Aorta (tissue), 5 donors: ENCODE results near the gene SOWAHD. TPM values are rescaled to one million over a fixed set of nuclear protein-coding genes. Genes with fewer than 3 reads are reported as not detected.
A peak's percentile ranks its signal among the peaks of the same experiment; 100 is the strongest.

Experiments used
- ATAC-seq: fragments of 200-7000 bp; cut with Tn5 transposase; one replicate; pipeline ENCODE4 v1.9.1; 2022; ENCODE audit warnings: moderate library complexity; ENCODE audit not compliant: low FRiP score
- DNase-seq, 2 donors: peaks; one replicate each; pipeline ENCODE4 v3.0.0-alpha.2; 2020
- H3K27ac ChIP-seq, 2 donors: one replicate each; pipeline ENCODE4 v1.5.1; 2013; ENCODE audit warnings: low read length in 2 of 2, mild to moderate bottlenecking in 2 of 2, moderate library complexity in 2 of 2, control low read depth in 1 of 2, inconsistent platforms in 1 of 2, low read depth in 1 of 2
- H3K27me3 ChIP-seq, 2 donors: one replicate each; pipeline ENCODE4 v1.6.1; 2013; ENCODE audit warnings: control low read depth in 1 of 2, low read length in 1 of 2, mild to moderate bottlenecking in 1 of 2, moderate library complexity in 1 of 2; ENCODE audit not compliant: insufficient read depth in 2 of 2, control insufficient read depth in 1 of 2
- H3K36me3 ChIP-seq, 2 donors: one replicate each; pipeline ENCODE4 v1.6.1; 2013; ENCODE audit warnings: control low read depth in 1 of 2, low read length in 1 of 2, mild to moderate bottlenecking in 1 of 2; ENCODE audit not compliant: insufficient read depth in 2 of 2, control insufficient read depth in 1 of 2
- H3K4me1 ChIP-seq, 2 donors: one replicate each; pipeline ENCODE4 v1.6.1; 2013; ENCODE audit warnings: low read length in 2 of 2, control low read depth in 1 of 2, mild to moderate bottlenecking in 1 of 2, moderate library complexity in 1 of 2; ENCODE audit not compliant: insufficient read depth in 2 of 2, control insufficient read depth in 1 of 2
- H3K4me3 ChIP-seq, 2 donors: one replicate each; pipeline ENCODE4 v1.5.1; 2013; ENCODE audit warnings: low read length in 2 of 2, control low read depth in 1 of 2, mild to moderate bottlenecking in 1 of 2
- H3K9me3 ChIP-seq: one replicate; pipeline ENCODE4 v1.6.1; 2013; ENCODE audit warnings: mild to moderate bottlenecking, low read length; ENCODE audit not compliant: control insufficient read depth
- WGBS, 2 donors: extraction: QIAGEN DNeasy Blood & Tissue Kit; methylation state at CpG; one replicate each; pipeline ENCODE4 v1.1.7; 2013; 5-methylcytosine and 5-hydroxymethylcytosine counted together
- intact Hi-C, 2 donors: fragments of 100-400 bp; cut with DNase I; formaldehyde crosslinking; loops; one replicate each; pipeline versions ENCODE4 v1.14.2 to v1.15.0; 2022
- polyA plus RNA-seq, 2 donors: library from polyadenylated mRNA; stranded (reverse); fragments of 200-250 nt; gene quantifications; one replicate each; pipeline ENCODE4 v1.2.3, GENCODE V29; 2013
- total RNA-seq, 2 donors: library from RNA; stranded (reverse); fragmentation: NEBNext Ultra II Directional; extraction: Animal tissue kit (Norgen Biotek cat#: 25700); gene quantifications; one replicate each; pipeline ENCODE4 v1.2.1, GENCODE V29; 2021
- donor health status: healthy with polysubstance abuse.
- donor health status: Bipolar disorder and iron deficiency.
- donor health status: DM: no; HTN: no; CAD: no.
- donor health status: DM: no; HTN: no; CAD: no.
- donor health status: DM: yes; HTN: yes; CAD: no.

SOWAHD gene
- total and polyA plus RNA-seq, 4 donors: 0.15 to 1.3 (median 0.45) TPM; not detected in 1

DNA sequence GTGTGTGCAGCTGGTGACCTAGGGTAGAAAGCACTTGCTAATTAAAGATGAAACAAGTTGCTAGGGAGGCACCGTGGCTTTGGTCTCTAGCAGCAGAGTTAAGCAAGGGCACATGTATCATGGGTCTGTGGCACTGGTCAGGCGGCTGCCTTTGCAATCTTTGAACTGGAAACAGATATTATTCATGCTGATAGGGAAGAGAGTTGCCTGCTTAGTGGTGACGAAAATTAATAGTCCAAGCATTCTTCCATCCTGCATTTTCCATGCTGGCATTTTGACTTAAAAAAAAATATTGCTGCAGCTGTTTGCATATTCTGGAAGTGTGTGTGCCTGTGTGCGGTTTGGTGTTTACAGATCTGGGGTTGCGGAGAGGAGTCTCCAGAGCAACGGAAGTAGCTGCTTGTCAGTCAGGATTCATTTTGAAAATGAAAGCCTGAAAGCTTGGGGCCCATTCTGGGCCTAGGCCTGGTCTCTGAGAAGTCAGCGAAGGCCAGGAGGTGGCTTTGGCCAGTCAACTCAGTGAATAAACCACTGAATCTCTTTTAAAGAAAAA lies 2.3 kb upstream of the SOWAHD start:
- intact Hi-C loops: no loop called here
- WGBS, 2 donors: 71 to 83% methylated on average over 7 of the region's 7 CpGs
- DNase-seq (no peak), ATAC-seq (no peak)
- no peaks in the 10 kb centered on the region for H3K27me3 ChIP-seq
- H3K9me3 ChIP-seq: no peaks in the 10 kb centered on the region
- no peaks in the 10 kb centered on the region for H3K36me3 ChIP-seq
- H3K4me3 ChIP-seq: no peak overlapping the region
- no peak overlapping the region for H3K27ac ChIP-seq
- no peaks in the 10 kb centered on the region for H3K4me1 ChIP-seq

DNA sequence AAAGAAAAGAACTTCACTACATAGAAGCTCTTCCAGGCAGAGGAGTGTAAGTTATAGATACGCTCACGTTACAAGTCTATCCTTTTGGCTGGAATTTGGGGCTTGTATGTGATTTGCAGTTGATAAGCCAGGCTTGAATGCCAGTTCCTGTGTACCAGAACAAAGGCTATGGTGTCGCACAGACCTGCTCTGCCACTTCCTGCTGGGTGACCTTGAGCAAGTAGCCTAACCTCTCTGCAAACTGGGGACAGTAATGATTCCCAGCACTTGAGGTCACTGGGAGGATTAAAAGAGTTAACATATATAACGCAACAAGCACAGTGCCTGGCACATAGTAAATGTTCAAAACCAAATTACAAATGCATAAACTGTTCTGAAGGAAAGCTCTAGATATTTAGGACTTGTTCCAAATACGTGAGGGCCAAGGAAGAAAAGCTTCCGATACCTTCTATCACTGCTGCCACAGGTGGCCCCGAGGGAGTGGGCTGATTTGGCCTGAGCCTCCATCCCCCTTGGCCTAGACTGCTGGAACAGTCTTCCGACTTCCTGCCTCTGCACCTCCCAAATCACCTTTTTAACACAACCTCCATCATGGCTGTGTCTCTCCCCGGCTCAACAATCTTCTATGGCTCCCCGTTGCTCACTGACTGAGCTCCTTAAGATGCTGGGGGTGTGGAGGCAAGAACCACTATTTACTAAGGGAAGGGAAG lies 1.3 kb upstream of the SOWAHD start:
- intact Hi-C loops: no loop called here
- Histone ChIP-seq H3K36me3 (no peaks in the 10 kb centered on the region), H3K4me3 (no peak overlapping the region), H3K27me3 (no peaks in the 10 kb centered on the region), H3K4me1 (no peaks in the 10 kb centered on the region), H3K9me3 (no peaks in the 10 kb centered on the region), H3K27ac (no peak overlapping the region)
- no peak for ATAC-seq
- no peak for DNase-seq
- 73 to 89% methylated on average over 10 of the region's 10 CpGs for WGBS, 2 donors

DNA sequence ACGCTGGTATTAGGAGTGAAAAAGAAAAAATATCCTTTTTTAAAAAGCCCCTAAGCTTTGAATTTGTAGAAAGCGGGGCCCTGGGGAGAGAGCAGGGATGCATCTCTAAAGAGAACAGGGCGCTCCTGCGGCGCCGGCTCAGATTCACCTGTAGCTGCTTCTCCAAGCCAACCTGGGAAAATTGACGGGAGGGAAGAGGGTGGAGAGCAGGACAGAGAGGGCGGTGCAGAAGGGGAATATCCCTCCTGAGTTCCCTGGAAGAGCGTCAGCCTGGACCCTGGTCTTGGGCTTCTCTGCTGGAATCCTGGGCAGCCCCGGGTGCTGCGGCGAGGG lies 776 bp upstream of the SOWAHD start:
- Histone ChIP-seq H3K27ac (no peak overlapping the region), H3K4me3 (no peak overlapping the region), H3K27me3 (no peaks in the 10 kb centered on the region), H3K4me1 (no peaks in the 10 kb centered on the region), H3K36me3 (no peaks in the 10 kb centered on the region), H3K9me3 (no peaks in the 10 kb centered on the region)
- DNase-seq (no peak), ATAC-seq (no peak)
- WGBS, 2 donors: 68 to 75% methylated on average over 12 of the region's 12 CpGs
- intact Hi-C loops: no loop called here

DNA sequence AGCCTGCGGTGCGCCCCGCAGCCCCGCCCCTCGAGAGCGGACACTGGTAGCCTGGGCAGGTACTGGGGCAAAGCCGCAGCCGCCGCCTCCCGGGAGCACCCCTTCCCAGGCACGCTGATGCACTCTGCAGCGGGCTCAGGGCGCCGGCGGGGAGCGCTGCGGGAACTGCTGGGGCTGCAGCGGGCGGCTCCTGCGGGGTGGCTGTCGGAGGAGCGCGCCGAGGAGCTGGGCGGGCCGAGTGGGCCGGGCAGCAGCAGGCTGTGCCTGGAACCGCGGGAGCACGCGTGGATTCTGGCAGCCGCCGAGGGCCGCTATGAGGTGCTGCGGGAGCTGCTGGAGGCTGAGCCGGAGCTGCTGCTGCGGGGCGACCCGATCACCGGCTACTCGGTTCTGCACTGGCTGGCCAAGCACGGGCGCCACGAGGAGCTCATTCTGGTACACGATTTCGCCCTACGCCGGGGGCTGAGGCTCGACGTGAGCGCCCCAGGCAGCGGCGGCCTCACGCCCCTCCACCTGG lies 401 bp downstream of the SOWAHD start:
- Histone ChIP-seq H3K36me3 (no peaks in the 10 kb centered on the region), H3K4me1 (no peaks in the 10 kb centered on the region), H3K4me3 (peak overlapping the region in 1 of 2 donors; percentile 16), H3K27me3 (no peaks in the 10 kb centered on the region), H3K9me3 (no peaks in the 10 kb centered on the region), H3K27ac (no peak overlapping the region)
- DNase-seq: peak; percentile 62 to 78
- peak; percentile 36 for ATAC-seq
- intact Hi-C loops: no loop called here
- WGBS, 2 donors: 1 to 26% methylated on average over 53 to 54 of the region's 54 CpGs

DNA sequence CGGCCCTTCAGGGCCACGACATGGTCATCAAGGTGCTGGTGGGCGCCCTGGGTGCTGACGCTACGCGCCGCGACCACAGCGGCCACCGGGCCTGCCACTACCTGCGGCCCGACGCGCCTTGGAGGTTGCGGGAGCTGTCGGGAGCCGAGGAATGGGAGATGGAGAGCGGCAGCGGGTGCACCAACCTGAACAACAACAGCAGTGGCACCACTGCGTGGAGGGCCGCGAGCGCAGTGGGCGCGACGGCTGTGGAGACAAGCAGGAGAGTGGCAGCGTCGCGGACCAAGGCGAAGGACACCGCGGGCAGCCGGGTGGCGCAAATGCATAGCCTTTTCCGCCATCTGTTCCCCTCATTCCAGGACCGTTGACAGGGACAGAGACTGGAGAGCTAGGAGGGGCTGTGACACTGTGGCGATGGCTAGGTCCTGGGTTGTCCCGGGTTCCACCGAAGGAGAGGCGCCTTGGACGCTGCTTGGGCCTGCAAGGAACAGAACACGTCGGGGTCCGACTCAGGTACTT lies 919 bp downstream of the SOWAHD start:
- ATAC-seq (no peak), DNase-seq (no peak)
- no peak overlapping the region for H3K27ac ChIP-seq
- H3K36me3 ChIP-seq: no peaks in the 10 kb centered on the region
- no peaks in the 10 kb centered on the region for H3K9me3 ChIP-seq
- no peaks in the 10 kb centered on the region for H3K27me3 ChIP-seq
- 22 to 37% methylated on average over 44 of the region's 44 CpGs for WGBS, 2 donors
- intact Hi-C loops: no loop called here
- no peaks in the 10 kb centered on the region for H3K4me1 ChIP-seq
- H3K4me3 ChIP-seq: no peak overlapping the region

DNA sequence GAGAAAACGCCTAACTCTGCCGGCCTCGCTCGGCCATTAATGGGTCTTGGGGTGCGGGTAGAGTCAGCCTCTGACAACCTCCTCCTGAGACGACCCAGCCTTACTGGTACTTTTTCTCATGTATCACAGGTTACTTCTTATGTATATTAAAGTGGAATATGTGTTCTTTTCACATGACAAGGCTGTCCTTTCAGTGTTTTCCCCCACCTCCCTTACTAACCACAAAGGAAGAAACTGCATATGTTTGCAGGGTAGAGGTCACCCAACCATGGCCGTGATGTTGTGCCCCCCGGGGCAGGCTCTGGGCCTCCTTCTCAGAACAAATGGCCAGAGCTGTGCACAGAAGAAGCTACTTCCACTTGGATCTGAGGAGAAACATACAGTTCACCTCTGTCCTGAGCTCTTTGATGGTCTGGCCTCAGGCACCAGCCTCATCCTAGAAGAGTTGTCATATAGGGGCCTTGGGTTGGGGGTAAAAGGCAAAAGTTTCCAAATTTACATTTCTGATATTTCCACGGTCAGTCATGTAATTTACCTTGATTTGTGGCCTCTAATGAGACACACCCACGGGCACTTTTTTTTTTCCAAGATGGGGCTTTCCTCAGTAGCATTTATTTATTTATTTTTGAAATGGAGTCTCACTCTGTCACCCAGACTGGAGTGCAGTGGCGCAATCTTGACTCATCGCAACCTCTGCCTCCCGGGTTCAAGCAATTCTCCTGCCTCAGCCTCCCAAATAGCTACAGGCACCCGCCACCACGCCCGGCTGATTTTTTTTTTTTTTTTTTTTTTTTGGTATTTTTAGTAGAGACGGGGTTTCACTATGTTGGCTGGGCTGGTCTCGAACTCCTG lies 1.9 kb downstream of the SOWAHD start:
- Histone ChIP-seq H3K4me3 (no peak overlapping the region), H3K4me1 (no peaks in the 10 kb centered on the region), H3K27ac (no peak overlapping the region), H3K36me3 (no peaks in the 10 kb centered on the region), H3K27me3 (no peaks in the 10 kb centered on the region), H3K9me3 (no peaks in the 10 kb centered on the region)
- intact Hi-C loops: no loop called here
- ATAC-seq: no peak
- DNase-seq: no peak
- WGBS, 2 donors: 87 to 92% methylated on average over 16 to 18 of the region's 18 CpGs

DNA sequence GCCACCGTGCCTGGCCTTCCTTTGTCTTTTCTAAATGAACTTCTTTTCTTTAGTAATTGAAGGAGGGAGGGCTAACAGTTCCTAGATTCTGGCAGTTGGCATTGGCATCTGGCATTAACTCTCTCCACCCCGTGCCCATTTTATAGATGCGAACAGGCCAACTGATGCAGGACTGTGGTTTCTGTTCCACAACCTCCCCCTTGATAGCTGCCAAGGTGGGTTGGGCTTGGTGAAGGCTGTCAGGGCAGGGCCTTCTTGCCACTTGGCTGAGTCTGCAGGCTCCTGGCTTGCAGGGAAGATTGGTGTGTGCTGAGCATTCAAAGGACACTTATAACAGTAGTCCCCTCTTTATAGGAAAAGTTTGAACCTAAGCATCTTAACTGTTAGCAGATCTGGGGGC lies 4.3 kb downstream of the SOWAHD start:
- Histone ChIP-seq H3K4me1 (no peaks in the 10 kb centered on the region), H3K27me3 (no peaks in the 10 kb centered on the region), H3K36me3 (no peaks in the 10 kb centered on the region), H3K4me3 (no peak overlapping the region), H3K27ac (no peak overlapping the region), H3K9me3 (no peaks in the 10 kb centered on the region)
- DNase-seq: no peak
- 62 to 82% methylated on average over 3 of the region's 3 CpGs for WGBS, 2 donors
- ATAC-seq: no peak
- intact Hi-C loops: no loop called here

DNA sequence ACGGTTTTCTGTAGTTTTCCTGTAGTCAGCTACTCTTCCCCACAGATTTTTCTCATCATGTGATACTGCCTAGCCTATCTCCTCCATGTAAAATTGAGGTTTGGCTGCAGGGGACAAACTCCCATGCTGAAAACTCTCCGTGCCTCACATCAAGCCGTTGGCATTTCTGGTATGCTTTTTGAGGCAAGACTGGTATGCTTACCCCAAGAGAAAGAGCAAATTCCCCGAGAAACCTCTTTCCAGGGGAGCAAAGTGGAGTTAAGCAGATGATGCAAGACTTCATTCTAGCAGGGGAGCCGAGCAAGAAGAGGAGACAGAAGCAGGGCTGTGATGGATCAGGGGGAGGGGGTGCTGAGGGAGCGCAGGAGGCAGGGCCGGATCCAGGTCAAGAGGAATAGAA lies 4.8 kb downstream of the SOWAHD start:
- Histone ChIP-seq H3K4me3 (no peak overlapping the region), H3K27me3 (no peaks in the 10 kb centered on the region), H3K36me3 (no peaks in the 10 kb centered on the region), H3K9me3 (no peaks in the 10 kb centered on the region), H3K27ac (no peak overlapping the region), H3K4me1 (no peaks in the 10 kb centered on the region)
- intact Hi-C loops: no loop called here
- 28 to 31% methylated on average over 7 of the region's 7 CpGs for WGBS, 2 donors
- DNase-seq (no peak), ATAC-seq (no peak)
